ENCODE data around the gene MAP3K9.
A peak's percentile ranks its signal among the peaks of the same experiment; 100 is the strongest.
"Not testable (repeated sequence)": the region's sequence is repeated elsewhere in the genome, so short reads cannot be mapped to it uniquely, and the experiment has no call there.

MAP3K9 gene

GRCh38 chr14:70718383-70719118 lies 90.8 kb downstream of the MAP3K9 start:
- DNase-seq = no peak

- no peak for DNase-seq
Observed at GRCh38 chr14:70716958-70717357, 92.4 kb downstream of the MAP3K9 start.

GRCh38 chr14:70716483-70716882 lies 92.8 kb downstream of the MAP3K9 start:
- no peak for DNase-seq

GRCh38 chr14:70714055-70714550 lies 95.2 kb downstream of the MAP3K9 start:
- DNase-seq = peak; percentile 20

GRCh38 chr14:70713511-70713916 lies 95.8 kb downstream of the MAP3K9 start:
- DNase-seq = no peak

GRCh38 chr14:70713096-70713495 lies 96.2 kb downstream of the MAP3K9 start:
- no peak for DNase-seq

- no peak for DNase-seq
Observed at GRCh38 chr14:70711451-70711850, 97.9 kb downstream of the MAP3K9 start.

- DNase-seq = no peak
Observed at GRCh38 chr14:70709726-70710382, 99.5 kb downstream of the MAP3K9 start.

GRCh38 chr14:70708717-70709570 lies 100.4 kb downstream of the MAP3K9 start:
- DNase-seq = no peak

- no peak for DNase-seq
Observed at GRCh38 chr14:70707138-70708038, 101.9 kb downstream of the MAP3K9 start.

- no peak for DNase-seq
Observed at GRCh38 chr14:70706177-70706576, 103.1 kb downstream of the MAP3K9 start.

GRCh38 chr14:70704960-70705359 lies 104.4 kb downstream of the MAP3K9 start:
- DNase-seq = no peak

GRCh38 chr14:70703621-70704168 lies 105.6 kb downstream of the MAP3K9 start:
- not testable (repeated sequence) for DNase-seq

- DNase-seq = no peak
Observed at GRCh38 chr14:70702161-70702560, 107.2 kb downstream of the MAP3K9 start.

- DNase-seq = no peak
Observed at GRCh38 chr14:70701610-70702009, 107.7 kb downstream of the MAP3K9 start.

GRCh38 chr14:70700955-70701585 lies 108.2 kb downstream of the MAP3K9 start:
- no peak for DNase-seq

- no peak for DNase-seq
Observed at GRCh38 chr14:70699646-70700045, 109.7 kb downstream of the MAP3K9 start.

GRCh38 chr14:70698288-70698687 lies 111.0 kb downstream of the MAP3K9 start:
- DNase-seq = no peak

GRCh38 chr14:70697701-70698100 lies 111.6 kb downstream of the MAP3K9 start:
- DNase-seq = no peak

- DNase-seq = no peak
Observed at GRCh38 chr14:70696026-70696425, 113.3 kb downstream of the MAP3K9 start.

GRCh38 chr14:70692210-70692609 lies 117.1 kb downstream of the MAP3K9 start:
- no peak for DNase-seq

Data from activated naive CD4-positive, alpha-beta T cell treated with Interleukin-2 at 50 U/mL for 16 hours (primary cell).